Measurements from ENCODE around the gene TMEM179B. TPM values are rescaled to one million over a fixed set of nuclear protein-coding genes. Genes with fewer than 3 reads are reported as not detected.

Gene TMEM179B
- polyA plus RNA-seq, 3 donors, result 95.8 to 236 (median 220) TPM

GRCh38 chr11:62774407-62774806 is 12.8 kb upstream of the TMEM179B start:
- H3K9me3 ChIP-seq (replicated peaks in 1 of 2; ENCODE audit: control insufficient read depth in 1 of 2, insufficient read depth in 1 of 2, low read length in 2 of 2), result no peaks in the 10 kb centered on the region
- H3K4me1 ChIP-seq (ENCODE audit: control insufficient read depth in 1 of 2, insufficient read depth in 2 of 2, low read length in 2 of 2), result peaks cover 27 to 37% of the 10 kb centered on the region in 2 donors
- peaks cover 0 to 8% (median 0%) of the 10 kb centered on the region in 7 donors for H3K9me3 Mint-ChIP-seq
- no peak for DNase-seq
- intact Hi-C loops (cut with micrococcal nuclease), result loop anchor here (5.0 kb wide), 1 partner anchor 47 kb away; the partner anchor contains the start of genes HNRNPUL2 (in 2 of the 2) and TTC9C (in 2 of the 2)
- no peak overlapping the region for H3K4me2 ChIP-seq (replicated peaks; ENCODE audit: extremely low read depth, low read length, poor library complexity, severe bottlenecking)
- WGBS (ENCODE audit: insufficient coverage), result 94% methylated on average over 5 of the region's 6 CpGs
- no peaks in the 10 kb centered on the region for H4K20me1 ChIP-seq (ENCODE audit: insufficient read depth, low read length)
- peak overlapping the region in 5 of 7 donors; percentile 25 to 90 (median 68) for H3K27ac Mint-ChIP-seq
- H3K4me1 Mint-ChIP-seq, result peaks cover 34% of the 10 kb centered on the region
- TF ChIP-seq CTCF (IDR thresholded peaks at IDR 0.05), result no peak
- peaks cover 33 to 48% of the 10 kb centered on the region in 2 donors for H3K36me3 Mint-ChIP-seq
- H3K27me3 ChIP-seq (ENCODE audit: control insufficient read depth in 2 of 2, insufficient read depth in 2 of 2, low read length in 2 of 2), result no peaks in the 10 kb centered on the region
- peak overlapping the region; percentile 25 to 38 for H3K27ac ChIP-seq (ENCODE audit: low read depth in 1 of 2, low read length in 2 of 2)
- H3K79me2 ChIP-seq (ENCODE audit: insufficient read depth, low read length), result peaks cover 25% of the 10 kb centered on the region
- H3K9ac ChIP-seq (ENCODE audit: insufficient read depth, low read length, poor library complexity, severe bottlenecking), result no peak overlapping the region
- H3K4me3 ChIP-seq (replicated peaks in 1 of 3; ENCODE audit: low read depth in 2 of 3, low read length in 3 of 3), result no peak overlapping the region
- H3K27me3 Mint-ChIP-seq (ENCODE audit: low read depth in 3 of 3), result peaks cover 0 to 2% (median 0%) of the 10 kb centered on the region in 3 donors
- H3K4me3 Mint-ChIP-seq, result no peak overlapping the region
- H2AFZ ChIP-seq (ENCODE audit: insufficient read depth, low read depth, low read length, poor library complexity, severe bottlenecking), result no peak overlapping the region
- peaks cover 26 to 35% of the 10 kb centered on the region in 2 donors for H3K36me3 ChIP-seq (replicated peaks in 1 of 2; ENCODE audit: control insufficient read depth in 1 of 2, insufficient read depth in 2 of 2, low read length in 2 of 2)

- no peak overlapping the region for H2AFZ ChIP-seq (ENCODE audit: insufficient read depth, low read depth, low read length, poor library complexity, severe bottlenecking)
- Mint-ChIP-seq H3K27ac (peak overlapping the region in 3 of 7 donors; percentile 63 to 90 (median 70)), H3K4me1 (peaks cover 22% of the 10 kb centered on the region), H3K36me3 (peaks cover 37 to 56% of the 10 kb centered on the region in 2 donors), H3K9me3 (peaks cover 0 to 7% (median 0%) of the 10 kb centered on the region in 7 donors), H3K27me3 (ENCODE audit: low read depth in 3 of 3) (peaks cover 0 to 2% (median 1%) of the 10 kb centered on the region in 3 donors), H3K4me3 (no peak overlapping the region)
- peak overlapping the region in 1 of 2 donors; percentile 54 for H3K27ac ChIP-seq (ENCODE audit: low read depth in 1 of 2, low read length in 2 of 2)
- peaks cover 26 to 35% of the 10 kb centered on the region in 2 donors for H3K36me3 ChIP-seq (replicated peaks in 1 of 2; ENCODE audit: control insufficient read depth in 1 of 2, insufficient read depth in 2 of 2, low read length in 2 of 2)
- no peaks in the 10 kb centered on the region for H4K20me1 ChIP-seq (ENCODE audit: insufficient read depth, low read length)
- 97% methylated on average over 15 of the region's 17 CpGs for WGBS (ENCODE audit: insufficient coverage)
- no peak overlapping the region for H3K4me3 ChIP-seq (replicated peaks in 1 of 3; ENCODE audit: low read depth in 2 of 3, low read length in 3 of 3)
- peaks cover 18 to 26% of the 10 kb centered on the region in 2 donors for H3K4me1 ChIP-seq (ENCODE audit: control insufficient read depth in 1 of 2, insufficient read depth in 2 of 2, low read length in 2 of 2)
- no peak for DNase-seq
- H3K9ac ChIP-seq (ENCODE audit: insufficient read depth, low read length, poor library complexity, severe bottlenecking), result no peak overlapping the region
- no peaks in the 10 kb centered on the region for H3K9me3 ChIP-seq (replicated peaks in 1 of 2; ENCODE audit: control insufficient read depth in 1 of 2, insufficient read depth in 1 of 2, low read length in 2 of 2)
- H3K27me3 ChIP-seq (ENCODE audit: control insufficient read depth in 2 of 2, insufficient read depth in 2 of 2, low read length in 2 of 2), result no peaks in the 10 kb centered on the region
- H3K79me2 ChIP-seq (ENCODE audit: insufficient read depth, low read length), result peaks cover 25% of the 10 kb centered on the region
- intact Hi-C loops (cut with micrococcal nuclease), result no loop called here
- no peak overlapping the region for H3K4me2 ChIP-seq (replicated peaks; ENCODE audit: extremely low read depth, low read length, poor library complexity, severe bottlenecking)
- no peak for TF ChIP-seq CTCF (IDR thresholded peaks at IDR 0.05)
These were observed 11.6 kb upstream of the TMEM179B start for GRCh38 chr11:62775646-62776045.

Data from CD14-positive monocyte (primary cell).